GM18909 (cell line): ENCODE measurements around the gene HERC4.
A peak's percentile ranks its signal among the peaks of the same experiment; 100 is the strongest.
"Not testable (repeated sequence)": the region's sequence is repeated elsewhere in the genome, so short reads cannot be mapped to it uniquely, and the experiment has no call there.

Experiments used
- ATAC-seq: cut with Tn5 transposase; IDR thresholded peaks from one replicate; pipeline ENCODE4 v1.9.1; 2021; ENCODE audit warnings: mild to moderate bottlenecking; ENCODE audit not compliant: unreplicated experiment, poor library complexity

The HERC4 gene

GRCh38 chr10:68095153-68095552, 20.1 kb upstream of the HERC4 start:
- no peak for ATAC-seq

- ATAC-seq = no peak
Observed at GRCh38 chr10:68092512-68092911, 17.4 kb upstream of the HERC4 start.

GRCh38 chr10:68090586-68090985, 15.5 kb upstream of the HERC4 start:
- ATAC-seq = no peak

- ATAC-seq = peak; percentile 65
Observed at GRCh38 chr10:68088740-68089139, 13.7 kb upstream of the HERC4 start.

GRCh38 chr10:68087685-68088401, 12.8 kb upstream of the HERC4 start:
- no peak for ATAC-seq

- ATAC-seq = no peak
Observed at GRCh38 chr10:68086910-68087684, 12.0 kb upstream of the HERC4 start.

- no peak for ATAC-seq
Observed at GRCh38 chr10:68086011-68086410, 10.9 kb upstream of the HERC4 start.

- no peak for ATAC-seq
Observed at GRCh38 chr10:68084469-68084868, 9.4 kb upstream of the HERC4 start.

- ATAC-seq = no peak
Observed at GRCh38 chr10:68083953-68084352, 8.9 kb upstream of the HERC4 start.

- no peak for ATAC-seq
Observed at GRCh38 chr10:68082872-68083271, 7.8 kb upstream of the HERC4 start.

GRCh38 chr10:68081916-68082315, 6.8 kb upstream of the HERC4 start:
- ATAC-seq = no peak

- ATAC-seq = no peak
Observed at GRCh38 chr10:68080853-68081431, 5.9 kb upstream of the HERC4 start.

GRCh38 chr10:68079434-68079833, 4.4 kb upstream of the HERC4 start:
- ATAC-seq = no peak

GRCh38 chr10:68077026-68077425, 1.9 kb upstream of the HERC4 start:
- no peak for ATAC-seq

GRCh38 chr10:68076081-68076480, 998 bp upstream of the HERC4 start:
- ATAC-seq = not testable (repeated sequence)

- ATAC-seq = no peak
Observed at GRCh38 chr10:68075550-68076004, 494 bp upstream of the HERC4 start.

GRCh38 chr10:68074031-68074774, 880 bp downstream of the HERC4 start:
- no peak for ATAC-seq

- no peak for ATAC-seq
Observed at GRCh38 chr10:68073631-68074030, 1.5 kb downstream of the HERC4 start.

GRCh38 chr10:68067508-68067907, 7.6 kb downstream of the HERC4 start:
- ATAC-seq = no peak

- no peak for ATAC-seq
Observed at GRCh38 chr10:68067029-68067428, 8.1 kb downstream of the HERC4 start.

GRCh38 chr10:68053553-68053952, 21.5 kb downstream of the HERC4 start:
- ATAC-seq = no peak
